Smooth muscle cell (in vitro differentiated cells): ENCODE results near the gene IDUA. TPM values are rescaled to one million over a fixed set of nuclear protein-coding genes. Genes with fewer than 3 reads are reported as not detected.

Experiments used
- DNase-seq: peaks from one replicate; lab custom pipeline; 2025; ENCODE audit not compliant: unreplicated experiment; lab: John Stamatoyannopoulos, UW
- H2AFZ ChIP-seq: fragments of 200-600 bp; sonication (generic); 2 replicates; pipeline ENCODE4 v1.6.0; 2016; ENCODE audit warnings: antibody characterized with exemption, low read depth, mild to moderate bottlenecking
- H3F3A ChIP-seq: fragments of 200-600 bp; sonication (generic); 2 replicates; pipeline ENCODE4 v1.6.0; 2017; ENCODE audit warnings: antibody characterized with exemption, low read depth
- H3K27ac ChIP-seq: fragments of 200-600 bp; sonication (generic); 2 replicates; pipeline ENCODE4 v1.5.1; 2016; ENCODE audit warnings: low read depth, mild to moderate bottlenecking
- H3K27me3 ChIP-seq: fragments of 200-600 bp; sonication (generic); 2 replicates; pipeline ENCODE4 v1.6.1; 2016; ENCODE audit warnings: low read depth, mild to moderate bottlenecking
- H3K36me3 ChIP-seq: fragments of 200-600 bp; sonication (generic); 2 replicates; pipeline ENCODE4 v1.5.1; 2016; ENCODE audit warnings: low read depth
- H3K4me1 ChIP-seq: fragments of 200-600 bp; sonication (generic); 2 replicates; pipeline ENCODE4 v1.5.1; 2016; ENCODE audit warnings: low read depth
- H3K4me2 ChIP-seq: fragments of 200-600 bp; sonication (generic); 2 replicates; pipeline ENCODE4 v1.6.0; 2016; ENCODE audit warnings: mild to moderate bottlenecking
- H3K4me3 ChIP-seq: fragments of 200-600 bp; sonication (generic); 2 replicates; pipeline ENCODE4 v1.5.1; 2016; ENCODE audit warnings: mild to moderate bottlenecking
- H3K79me2 ChIP-seq: fragments of 200-600 bp; sonication (generic); 2 replicates; pipeline ENCODE4 v1.6.0; 2016; ENCODE audit warnings: low read depth, mild to moderate bottlenecking
- H3K9ac ChIP-seq: fragments of 200-600 bp; sonication (generic); 2 replicates; pipeline ENCODE4 v1.6.0; 2016; ENCODE audit warnings: low read depth
- H3K9me3 ChIP-seq: fragments of 200-600 bp; sonication (generic); replicated peaks from 2 replicates; pipeline ENCODE4 v1.5.1; 2016; ENCODE audit warnings: low read depth
- H4K20me1 ChIP-seq: fragments of 200-600 bp; sonication (generic); 2 replicates; pipeline ENCODE4 v1.6.0; 2016; ENCODE audit warnings: low read depth
- WGBS: methylation state at CpG from one replicate; pipeline ENCODE4 v1.1.7; 2016; ENCODE audit warnings: low lambda C conversion rate; 5-methylcytosine and 5-hydroxymethylcytosine counted together
- polyA plus RNA-seq: library from polyadenylated mRNA; unstranded; fragments of >200 nt; fragmentation: Nextera tagmentation; extraction: Ambion mirVana; gene quantifications from 2 replicates; pipeline ENCODE4 v1.2.1, GENCODE V29; 2016
- total RNA-seq: library from RNA; depleted of rRNA; stranded (reverse); fragments of >200 nt; gene quantifications from 2 replicates; pipeline ENCODE4 v1.2.3, GENCODE V29; 2014
- TF ChIP-seq, protein P1 (sequence below): fragments of 200-600 bp; sonication (generic); IDR thresholded peaks from 2 replicates; pipeline ENCODE4 v1.5.1; 2017; ENCODE audit warnings: borderline replicate concordance, mild to moderate bottlenecking, antibody characterized with exemption; ENCODE audit not compliant: insufficient read depth, poor library complexity, severe bottlenecking

The IDUA gene
- total and polyA plus RNA-seq, 2 experiments from 2014 or later: 6.3 to 49.9 TPM

DNA sequence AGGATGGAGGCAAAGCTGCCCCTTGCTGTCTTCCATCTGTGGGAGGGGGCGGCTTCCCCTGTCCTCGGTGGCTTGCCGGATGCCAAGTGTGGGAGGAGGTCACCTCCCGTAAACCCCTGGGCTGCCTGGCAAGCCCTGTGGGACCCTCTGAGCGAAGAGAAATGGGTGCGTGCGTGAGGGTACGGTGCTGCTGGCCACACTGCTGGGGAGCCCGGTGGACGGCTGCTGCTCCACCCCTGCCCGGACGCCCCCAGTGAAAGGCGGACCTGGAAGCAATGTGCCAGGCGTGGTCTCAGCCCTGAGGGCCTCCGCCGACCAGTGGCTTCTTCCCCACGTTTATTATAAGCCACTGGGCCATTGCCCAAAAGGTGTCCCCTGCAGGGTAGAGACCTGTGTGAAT, 4.6 kb upstream of the IDUA start:
- 92% methylated on average over 17 of the region's 17 CpGs for WGBS
- no peak for DNase-seq
- no peaks in the 10 kb centered on the region for H3K36me3 ChIP-seq
- no peaks in the 10 kb centered on the region for H4K20me1 ChIP-seq
- H3K79me2 ChIP-seq: no peaks in the 10 kb centered on the region
- no peak overlapping the region for H3K27ac ChIP-seq
- H3K4me2 ChIP-seq: no peak overlapping the region
- H3F3A ChIP-seq: no peaks in the 10 kb centered on the region
- TF ChIP-seq, protein P1, sequence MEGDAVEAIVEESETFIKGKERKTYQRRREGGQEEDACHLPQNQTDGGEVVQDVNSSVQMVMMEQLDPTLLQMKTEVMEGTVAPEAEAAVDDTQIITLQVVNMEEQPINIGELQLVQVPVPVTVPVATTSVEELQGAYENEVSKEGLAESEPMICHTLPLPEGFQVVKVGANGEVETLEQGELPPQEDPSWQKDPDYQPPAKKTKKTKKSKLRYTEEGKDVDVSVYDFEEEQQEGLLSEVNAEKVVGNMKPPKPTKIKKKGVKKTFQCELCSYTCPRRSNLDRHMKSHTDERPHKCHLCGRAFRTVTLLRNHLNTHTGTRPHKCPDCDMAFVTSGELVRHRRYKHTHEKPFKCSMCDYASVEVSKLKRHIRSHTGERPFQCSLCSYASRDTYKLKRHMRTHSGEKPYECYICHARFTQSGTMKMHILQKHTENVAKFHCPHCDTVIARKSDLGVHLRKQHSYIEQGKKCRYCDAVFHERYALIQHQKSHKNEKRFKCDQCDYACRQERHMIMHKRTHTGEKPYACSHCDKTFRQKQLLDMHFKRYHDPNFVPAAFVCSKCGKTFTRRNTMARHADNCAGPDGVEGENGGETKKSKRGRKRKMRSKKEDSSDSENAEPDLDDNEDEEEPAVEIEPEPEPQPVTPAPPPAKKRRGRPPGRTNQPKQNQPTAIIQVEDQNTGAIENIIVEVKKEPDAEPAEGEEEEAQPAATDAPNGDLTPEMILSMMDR: no peak
- no peaks in the 10 kb centered on the region for H3K9me3 ChIP-seq
- peaks cover 18% of the 10 kb centered on the region for H3K4me1 ChIP-seq
- H2AFZ ChIP-seq: no peak overlapping the region
- H3K4me3 ChIP-seq: no peak overlapping the region
- no peaks in the 10 kb centered on the region for H3K27me3 ChIP-seq
- H3K9ac ChIP-seq: no peak overlapping the region

DNA sequence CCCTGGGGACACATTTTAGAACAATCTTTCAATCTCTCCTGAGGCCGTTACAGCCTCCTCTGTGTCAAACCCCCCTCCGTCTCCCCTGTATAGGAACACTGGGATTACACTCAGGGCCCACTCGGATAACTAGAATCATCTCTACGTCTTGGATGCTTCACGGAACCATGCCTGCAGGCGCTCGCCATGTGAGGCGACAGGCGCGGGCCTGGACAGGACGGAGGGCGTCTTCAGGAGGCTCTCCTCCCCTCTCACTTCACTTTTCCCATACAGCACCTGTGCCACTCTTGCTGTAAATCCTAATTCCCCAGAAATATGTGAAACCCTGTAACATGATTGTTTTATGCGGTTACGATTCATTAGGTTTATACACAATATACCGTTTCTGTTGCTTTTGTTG, 4.0 kb upstream of the IDUA start:
- Histone ChIP-seq H3K9ac (no peak overlapping the region), H3K9me3 (no peaks in the 10 kb centered on the region), H2AFZ (no peak overlapping the region), H3K4me3 (no peak overlapping the region), H3K79me2 (no peaks in the 10 kb centered on the region), H3K36me3 (no peaks in the 10 kb centered on the region), H3K4me1 (peaks cover 18% of the 10 kb centered on the region), H4K20me1 (no peaks in the 10 kb centered on the region), H3K4me2 (no peak overlapping the region), H3K27me3 (no peaks in the 10 kb centered on the region), H3F3A (no peaks in the 10 kb centered on the region), H3K27ac (no peak overlapping the region)
- no peak for DNase-seq
- 95% methylated on average over 15 of the region's 15 CpGs for WGBS
- TF ChIP-seq, protein P1: no peak

DNA sequence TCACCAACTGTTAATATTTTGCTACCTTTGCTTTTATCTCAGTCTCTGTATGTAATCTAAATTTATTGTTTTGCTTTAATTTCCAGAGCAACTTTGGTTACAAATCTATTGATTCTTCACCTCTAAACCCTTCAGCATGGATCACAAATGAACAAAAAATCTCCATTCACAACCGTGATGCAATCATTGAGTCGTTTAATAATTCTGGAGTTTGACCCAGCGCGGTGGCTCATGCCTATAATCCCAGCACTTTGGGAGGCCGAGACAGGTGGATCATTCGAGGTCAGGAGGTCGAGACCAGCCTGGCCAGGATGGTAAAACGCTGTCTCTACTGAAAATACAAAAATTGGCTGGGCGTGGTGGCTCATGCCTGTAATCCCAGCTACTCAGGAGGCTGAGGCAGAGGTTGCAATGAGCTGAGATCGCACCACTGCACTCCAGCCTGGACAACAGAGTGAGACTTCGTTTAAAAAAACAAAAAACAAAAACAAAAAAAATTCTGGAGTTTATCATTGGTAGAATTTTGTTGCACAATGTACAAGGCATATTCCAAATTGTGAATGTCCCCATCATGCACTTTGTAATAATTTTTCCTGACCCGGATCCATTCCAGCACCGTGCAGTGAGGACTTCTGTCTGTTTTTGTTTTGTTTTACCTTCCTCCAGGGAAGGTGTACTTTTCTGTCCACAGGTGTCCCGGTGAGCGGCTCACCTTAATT, 2.3 kb upstream of the IDUA start:
- H3K36me3 ChIP-seq: no peaks in the 10 kb centered on the region
- H3K79me2 ChIP-seq: no peaks in the 10 kb centered on the region
- no peaks in the 10 kb centered on the region for H3F3A ChIP-seq
- H3K27ac ChIP-seq: no peak overlapping the region
- no peaks in the 10 kb centered on the region for H4K20me1 ChIP-seq
- DNase-seq: no peak
- H2AFZ ChIP-seq: peak overlapping the region; percentile 81
- H3K4me3 ChIP-seq: peak overlapping the region; percentile 45
- TF ChIP-seq, protein P1: no peak
- 83% methylated on average over 15 of the region's 15 CpGs for WGBS
- H3K27me3 ChIP-seq: no peaks in the 10 kb centered on the region
- H3K9me3 ChIP-seq: no peaks in the 10 kb centered on the region
- H3K4me2 ChIP-seq: peak overlapping the region; percentile 90
- no peak overlapping the region for H3K9ac ChIP-seq
- peaks cover 18% of the 10 kb centered on the region for H3K4me1 ChIP-seq
